Keratinocyte (primary cell): ENCODE data around the gene FCRLB. TPM values are rescaled to one million over a fixed set of nuclear protein-coding genes. Genes with fewer than 3 reads are reported as not detected.
A peak's percentile ranks its signal among the peaks of the same experiment; 100 is the strongest.

Experiments used
- DNase-seq: peaks from one replicate; pipeline ENCODE4 v3.0.0-alpha.2; 2011; ENCODE audit warnings: low read depth, missing footprints, low spot score
- FAIRE-seq: peaks from 2 replicates; lab custom pipeline; 2011; peaks lifted over from hg19 to GRCh38; lab: Jason Lieb, UNC
- H2AFZ ChIP-seq: 2 replicates; pipeline ENCODE4 v1.6.0; 2012; ENCODE audit warnings: low read length, control low read depth, inconsistent platforms; ENCODE audit not compliant: control insufficient read depth
- H3K27ac ChIP-seq: 2 replicates; pipeline ENCODE4 v1.5.1; 2011; ENCODE audit warnings: low read length; ENCODE audit not compliant: control insufficient read depth, insufficient read depth
- H3K27me3 ChIP-seq: 3 replicates; pipeline ENCODE4 v1.6.0; 2011; ENCODE audit warnings: low read length; ENCODE audit not compliant: control insufficient read depth, insufficient read depth; ENCODE audit errors: extremely low read depth
- H3K36me3 ChIP-seq, 2 experiments: 2 replicates in 1 of 2; 3 replicates in 1 of 2; pipeline ENCODE4 v1.5.1; 2011; ENCODE audit warnings: low read length in 2 of 2, mild to moderate bottlenecking in 1 of 2; ENCODE audit not compliant: control insufficient read depth in 2 of 2, insufficient read depth in 2 of 2; ENCODE audit errors: extremely low read depth in 1 of 2
- H3K4me1 ChIP-seq: 3 replicates; pipeline ENCODE4 v1.5.1; 2011; ENCODE audit warnings: low read length; ENCODE audit not compliant: control insufficient read depth, insufficient read depth; ENCODE audit errors: extremely low read depth
- H3K4me2 ChIP-seq: 3 replicates; pipeline ENCODE4 v1.6.0; 2011; ENCODE audit warnings: low read depth, low read length; ENCODE audit not compliant: control insufficient read depth, insufficient read depth; ENCODE audit errors: extremely low read depth
- H3K4me3 ChIP-seq, 3 experiments: fragments of 200-600 bp in 1 of 3; sonication (generic) in 1 of 3; 2 replicates in 2 of 3; 3 replicates in 1 of 3; pipeline ENCODE4 v1.5.1; 2011 to 2016; ENCODE audit warnings: low read length in 3 of 3, mild to moderate bottlenecking in 3 of 3, control low read depth in 2 of 3, inconsistent platforms in 1 of 3, low read depth in 1 of 3, mixed read lengths in 1 of 3, mixed run types in 1 of 3, moderate library complexity in 1 of 3; ENCODE audit not compliant: control insufficient read depth in 2 of 3, insufficient read depth in 2 of 3; ENCODE audit errors: extremely low read depth in 1 of 3
- H3K79me2 ChIP-seq: 2 replicates; pipeline ENCODE4 v1.6.0; 2012; ENCODE audit warnings: low read length; ENCODE audit not compliant: control insufficient read depth, insufficient read depth
- H3K9ac ChIP-seq: 3 replicates; pipeline ENCODE4 v1.6.0; 2011; ENCODE audit warnings: low read length; ENCODE audit not compliant: control insufficient read depth, insufficient read depth; ENCODE audit errors: extremely low read depth
- H3K9me1 ChIP-seq: 3 replicates; pipeline ENCODE4 v1.6.0; 2011; ENCODE audit warnings: low read length; ENCODE audit not compliant: control insufficient read depth, insufficient read depth; ENCODE audit errors: extremely low read depth
- H3K9me3 ChIP-seq: 2 replicates; pipeline ENCODE4 v1.5.1; 2012; ENCODE audit warnings: low read depth, low read length; ENCODE audit not compliant: control insufficient read depth
- H4K20me1 ChIP-seq: 3 replicates; pipeline ENCODE4 v1.6.0; 2011; ENCODE audit warnings: low read length; ENCODE audit not compliant: control insufficient read depth, insufficient read depth; ENCODE audit errors: extremely low read depth
- CTCF ChIP-seq, 3 experiments: IDR thresholded peaks in 1 of 3; conservative IDR thresholded peaks in 1 of 3; optimal IDR thresholded peaks in 1 of 3; 2 replicates in 2 of 3; 3 replicates in 1 of 3; pipeline versions ENCODE3 to v1.5.1; 2011; ENCODE audit warnings: low read length in 3 of 3, mild to moderate bottlenecking in 3 of 3, moderate library complexity in 2 of 3, control low read depth in 1 of 3, inconsistent platforms in 1 of 3; ENCODE audit not compliant: insufficient read depth in 2 of 3; ENCODE audit errors: extremely low read depth in 1 of 3
- EZH2 ChIP-seq: IDR thresholded peaks from one replicate; pipeline ENCODE4 v1.6.1; 2012; ENCODE audit warnings: inconsistent platforms, mild to moderate bottlenecking, low read length, moderate library complexity
- dilution Hi-C: fragments of 300-500 bp; cut with MboI; formaldehyde crosslinking; loops from one replicate; pipeline ENCODE4 v1.7.0; 2020; ENCODE audit warnings: low sequenced_read_pairs; ENCODE audit not compliant: extremely low pct_ligation_motif_present
- polyA plus RNA-seq, 5 experiments: library from polyadenylated mRNA; depleted of rRNA in 3 of 5; stranded (reverse) in 3 of 5; stranded (forward) in 1 of 5; unstranded in 1 of 5; fragments of >200 nt; gene quantifications; 1 replicate in 1 of 5; 2 replicates in 3 of 5; 3 replicates in 1 of 5; pipeline versions ENCODE4 v1.2.1 to v1.2.3, GENCODE V29; 2011 to 2012; ENCODE audit warnings: missing spikeins in 2 of 5, low read depth in 1 of 5, low replicate concordance in 1 of 5

Gene FCRLB
- polyA plus RNA-seq, 1 donor (not counting 4 experiments of a cell fraction or from before 2014, with no cell fraction given), result 0.52 TPM

- no peak overlapping the region for H3K9ac ChIP-seq
- dilution Hi-C loops, result no loop called here
- no peak overlapping the region for H3K4me3 ChIP-seq
- FAIRE-seq (peak; percentile 29), DNase-seq (no peak)
- no peak overlapping the region for H3K27ac ChIP-seq
- H3K79me2 ChIP-seq, result no peaks in the 10 kb centered on the region
- H3K27me3 ChIP-seq, result no peaks in the 10 kb centered on the region
- H2AFZ ChIP-seq, result no peak overlapping the region
- H3K36me3 ChIP-seq, result no peaks in the 10 kb centered on the region
- no peaks in the 10 kb centered on the region for H4K20me1 ChIP-seq
- no peaks in the 10 kb centered on the region for H3K9me3 ChIP-seq
- H3K4me2 ChIP-seq, result no peak overlapping the region
- no peaks in the 10 kb centered on the region for H3K9me1 ChIP-seq
- TF ChIP-seq CTCF (optimal IDR thresholded peaks at IDR 0.05 in 1 of 3, IDR thresholded peaks at IDR 0.05 in 1 of 3, conservative IDR thresholded peaks at IDR 0.05 in 1 of 3; ENCODE audit: extremely low read depth in 1 of 3, insufficient read depth in 2 of 3, low read length in 3 of 3) (no peak), EZH2 (no peak)
- H3K4me1 ChIP-seq, result peaks cover 14% of the 10 kb centered on the region
Observed at GRCh38 chr1:161707503-161707902, 13.8 kb upstream of the FCRLB start.

- no peaks in the 10 kb centered on the region for H3K9me1 ChIP-seq
- TF ChIP-seq CTCF (optimal IDR thresholded peaks at IDR 0.05 in 1 of 3, IDR thresholded peaks at IDR 0.05 in 1 of 3, conservative IDR thresholded peaks at IDR 0.05 in 1 of 3; ENCODE audit: extremely low read depth in 1 of 3, insufficient read depth in 2 of 3, low read length in 3 of 3) (no peak), EZH2 (no peak)
- no peak overlapping the region for H3K4me2 ChIP-seq
- H4K20me1 ChIP-seq, result no peaks in the 10 kb centered on the region
- no peak overlapping the region for H3K27ac ChIP-seq
- H3K4me3 ChIP-seq, result no peak overlapping the region
- H3K9me3 ChIP-seq, result no peaks in the 10 kb centered on the region
- H3K27me3 ChIP-seq, result no peaks in the 10 kb centered on the region
- H3K36me3 ChIP-seq, result no peaks in the 10 kb centered on the region
- DNase-seq (no peak), FAIRE-seq (no peak)
- dilution Hi-C loops, result no loop called here
- H3K79me2 ChIP-seq, result no peaks in the 10 kb centered on the region
- H3K4me1 ChIP-seq, result peaks cover 14% of the 10 kb centered on the region
- H3K9ac ChIP-seq, result no peak overlapping the region
- no peak overlapping the region for H2AFZ ChIP-seq
Observed at GRCh38 chr1:161709373-161709772, 12.0 kb upstream of the FCRLB start.
